ENCODE data around the gene RASGRP1.
A peak's percentile ranks its signal among the peaks of the same experiment; 100 is the strongest.
"Not testable (repeated sequence)": the region's sequence is repeated elsewhere in the genome, so short reads cannot be mapped to it uniquely, and the experiment has no call there.

Gene RASGRP1

GRCh38 chr15:38564557-38565286, at the start of gene RASGRP1:
RASGRP1 (minus strand) TSS chr15:38564814; CDS start chr15:38564628, 186 bp downstream.
- DNase-seq (ENCODE audit: low read depth in 3 of 3) = peak; percentile 69 to 82 (median 74)

GRCh38 chr15:38613085-38613484, 48.5 kb upstream of the RASGRP1 start:
- DNase-seq (ENCODE audit: low read depth in 3 of 3) = no peak

DNA sequence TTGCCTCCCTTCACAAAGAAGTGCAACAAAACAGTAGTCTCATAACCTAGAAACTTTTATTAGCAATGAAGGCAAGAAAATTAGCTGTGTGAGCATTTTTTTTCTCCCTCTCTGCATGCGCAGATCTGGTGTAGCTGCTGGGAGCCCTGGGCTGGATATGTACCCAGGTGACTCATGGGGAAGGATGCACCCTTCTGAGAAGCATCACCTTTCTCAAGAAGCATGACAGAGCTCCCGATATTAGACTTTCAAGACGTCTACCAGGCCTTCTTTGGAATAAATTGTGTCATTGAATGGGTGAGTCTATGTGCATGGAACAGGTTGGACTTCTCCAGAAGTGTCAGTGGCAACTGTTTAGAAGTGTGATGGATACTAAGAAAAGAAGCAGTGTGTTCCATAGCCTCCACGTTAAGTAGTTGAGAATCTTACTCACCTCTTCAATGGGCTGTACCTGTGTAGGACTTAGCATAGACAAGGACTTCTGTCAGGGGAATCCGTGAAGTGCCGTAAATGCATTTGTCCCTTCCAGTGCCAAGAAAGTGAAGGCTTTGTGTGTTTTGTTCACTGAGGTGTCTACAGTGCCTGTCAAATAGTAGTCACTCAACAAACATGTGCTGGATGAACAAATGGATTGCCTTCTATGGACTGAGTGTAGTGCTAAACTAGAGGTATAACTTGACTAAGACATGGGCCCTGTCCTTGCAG, 47.7 kb upstream of the RASGRP1 start:
- peak; percentile 25 to 64 (median 35) for DNase-seq (ENCODE audit: low read depth in 3 of 3)

- peak; percentile 11 to 42 (median 17) for DNase-seq (ENCODE audit: low read depth in 3 of 3)
These were observed 46.6 kb upstream of the RASGRP1 start for GRCh38 chr15:38611228-38611627.

- DNase-seq (ENCODE audit: low read depth in 3 of 3) = peak in 2 of 3 experiments; percentile 37 to 43
These were observed 46.1 kb upstream of the RASGRP1 start for GRCh38 chr15:38610748-38611147.

- no peak for DNase-seq (ENCODE audit: low read depth in 3 of 3)
These were observed 44.6 kb upstream of the RASGRP1 start for GRCh38 chr15:38609097-38609738.

GRCh38 chr15:38608682-38609081, 44.1 kb upstream of the RASGRP1 start:
- DNase-seq (ENCODE audit: low read depth in 3 of 3) = no peak

DNA sequence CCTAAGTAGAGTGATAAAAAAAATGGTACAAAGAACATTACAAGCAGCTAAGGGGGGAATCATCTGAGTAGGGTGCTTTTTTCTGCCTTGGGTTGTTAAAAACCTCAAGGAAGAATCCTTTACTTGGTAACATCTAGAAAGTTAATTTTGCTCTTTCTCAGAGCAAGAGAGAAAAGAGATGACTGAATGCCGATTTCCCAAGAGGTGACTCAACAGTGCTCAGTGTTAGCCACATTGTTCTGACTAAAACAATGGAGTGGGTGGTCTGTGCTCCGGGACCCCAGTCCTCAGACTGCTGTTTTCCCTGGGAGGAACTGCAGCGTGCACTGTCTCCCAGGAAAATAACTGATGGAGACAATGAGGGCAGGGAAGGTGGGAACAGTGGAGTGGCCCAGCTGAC, 41.1 kb upstream of the RASGRP1 start:
- DNase-seq (ENCODE audit: low read depth in 3 of 3) = no peak

- DNase-seq (ENCODE audit: low read depth in 3 of 3) = no peak
These were observed 39.1 kb upstream of the RASGRP1 start for GRCh38 chr15:38603672-38604071.

GRCh38 chr15:38602910-38603670, 38.5 kb upstream of the RASGRP1 start:
- DNase-seq (ENCODE audit: low read depth in 3 of 3) = no peak

GRCh38 chr15:38600236-38600635, 35.6 kb upstream of the RASGRP1 start:
- DNase-seq (ENCODE audit: low read depth in 3 of 3) = no peak

GRCh38 chr15:38598749-38599148, 34.1 kb upstream of the RASGRP1 start:
- DNase-seq (ENCODE audit: low read depth in 3 of 3) = no peak

GRCh38 chr15:38597219-38597800, 32.7 kb upstream of the RASGRP1 start:
- DNase-seq (ENCODE audit: low read depth in 3 of 3) = no peak

DNA sequence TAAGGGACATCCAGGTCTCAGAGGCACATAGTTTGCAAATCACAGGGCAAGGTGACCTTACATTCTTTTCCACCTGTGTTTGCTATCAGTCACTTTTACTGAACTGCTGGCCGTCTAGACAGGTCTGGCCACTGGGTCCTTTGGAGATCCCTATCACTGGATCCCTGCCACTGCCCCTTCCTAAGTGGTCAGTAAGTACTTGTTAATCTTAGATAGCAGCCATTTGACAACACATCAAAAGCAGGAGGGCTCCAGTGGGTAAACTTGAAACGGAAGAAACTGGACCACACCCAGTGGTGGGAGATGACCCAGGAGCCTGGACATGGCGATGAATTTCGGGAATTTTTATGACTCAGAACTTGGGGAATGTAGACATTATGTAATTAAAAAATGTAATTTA, 28.9 kb upstream of the RASGRP1 start:
- DNase-seq (ENCODE audit: low read depth in 3 of 3) = no peak

DNA sequence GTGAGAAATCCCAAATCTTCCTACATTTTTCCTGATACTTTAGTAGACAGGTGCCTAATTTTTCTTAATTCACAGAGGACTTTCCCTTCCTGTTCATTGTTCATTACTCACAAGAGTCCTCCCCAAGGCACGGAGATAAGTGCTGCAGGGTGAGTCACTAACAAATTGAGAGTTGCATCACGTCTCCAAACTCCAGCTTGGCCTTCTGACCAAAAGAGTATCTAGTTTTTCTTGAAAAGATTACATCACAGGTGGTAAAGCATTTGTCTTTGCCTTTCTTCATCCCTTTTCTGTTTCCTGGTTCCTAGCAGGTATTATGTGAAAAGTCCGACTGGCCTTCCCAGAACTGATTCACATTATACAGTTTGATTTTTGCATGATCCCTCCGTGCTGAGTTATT, 24.9 kb upstream of the RASGRP1 start:
- DNase-seq (ENCODE audit: low read depth in 3 of 3) = no peak

GRCh38 chr15:38588672-38589071, 24.1 kb upstream of the RASGRP1 start:
- DNase-seq (ENCODE audit: low read depth in 3 of 3) = no peak

GRCh38 chr15:38587214-38587613, 22.6 kb upstream of the RASGRP1 start:
- DNase-seq (ENCODE audit: low read depth in 3 of 3) = no peak

DNA sequence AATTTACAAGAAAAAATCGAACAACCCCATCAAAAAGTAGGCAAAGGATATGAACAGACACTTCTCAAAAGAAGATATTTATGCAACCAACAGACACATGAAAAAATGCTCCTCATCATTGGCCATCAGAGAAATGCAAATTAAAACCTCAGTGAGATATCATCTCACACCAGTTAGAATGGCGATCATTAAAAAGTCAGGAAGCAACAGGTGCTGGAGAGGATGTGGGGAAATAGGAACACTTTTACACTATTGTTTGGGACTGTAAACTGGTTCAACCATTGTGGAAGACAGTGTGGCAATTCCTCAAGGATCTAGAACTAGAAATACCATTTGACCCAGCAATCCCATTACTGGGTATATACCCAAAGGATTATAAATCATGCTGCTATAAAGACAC, 21.4 kb upstream of the RASGRP1 start:
- not testable (repeated sequence) for DNase-seq (ENCODE audit: low read depth in 3 of 3)

DNA sequence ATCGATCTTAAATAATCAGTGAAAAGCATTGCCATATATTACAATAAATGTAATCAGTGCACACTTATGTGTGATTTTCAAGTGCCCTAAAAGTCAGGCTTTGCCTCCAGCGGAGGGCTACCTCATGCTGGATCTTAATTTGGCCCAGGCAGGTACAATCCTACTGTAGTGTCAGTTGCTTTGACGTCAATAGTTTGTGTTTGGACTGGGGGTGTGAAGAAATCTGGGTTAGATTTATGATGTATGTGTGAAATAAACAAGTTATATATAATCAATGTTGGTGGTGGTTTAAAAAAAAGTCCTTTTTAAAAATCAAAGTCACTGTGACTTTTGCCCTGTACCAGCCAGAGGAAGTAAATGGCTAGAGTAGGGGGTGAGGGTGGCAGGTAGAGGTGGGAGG, 14.0 kb upstream of the RASGRP1 start:
- no peak for DNase-seq (ENCODE audit: low read depth in 3 of 3)

DNA sequence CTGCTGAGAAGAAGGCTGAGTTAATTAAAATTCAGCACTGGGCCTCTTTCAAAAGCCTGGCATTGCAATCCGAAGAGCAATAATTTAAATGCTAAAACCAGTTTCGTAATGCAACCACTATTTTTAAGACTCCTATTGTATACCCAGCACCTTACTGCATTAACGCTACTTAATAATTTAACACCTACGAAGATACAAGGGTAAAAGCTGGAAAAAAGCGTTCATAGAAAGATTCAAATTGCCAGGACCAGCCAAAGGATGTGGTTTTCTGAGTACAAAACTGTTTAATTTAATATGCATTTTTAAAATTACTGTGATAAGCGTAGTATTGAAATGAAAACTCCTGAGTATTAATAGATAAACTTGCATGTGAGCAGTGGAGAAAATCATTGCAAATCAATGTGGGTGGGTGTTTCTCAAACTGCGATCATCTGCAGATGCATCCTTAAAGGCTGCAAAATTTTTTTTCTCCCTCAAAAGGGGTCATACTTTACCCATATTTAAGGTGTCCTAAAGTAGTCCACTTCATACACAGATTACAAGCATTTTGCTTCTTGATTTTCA, 12.9 kb upstream of the RASGRP1 start:
- no peak for DNase-seq (ENCODE audit: low read depth in 3 of 3)

DNA sequence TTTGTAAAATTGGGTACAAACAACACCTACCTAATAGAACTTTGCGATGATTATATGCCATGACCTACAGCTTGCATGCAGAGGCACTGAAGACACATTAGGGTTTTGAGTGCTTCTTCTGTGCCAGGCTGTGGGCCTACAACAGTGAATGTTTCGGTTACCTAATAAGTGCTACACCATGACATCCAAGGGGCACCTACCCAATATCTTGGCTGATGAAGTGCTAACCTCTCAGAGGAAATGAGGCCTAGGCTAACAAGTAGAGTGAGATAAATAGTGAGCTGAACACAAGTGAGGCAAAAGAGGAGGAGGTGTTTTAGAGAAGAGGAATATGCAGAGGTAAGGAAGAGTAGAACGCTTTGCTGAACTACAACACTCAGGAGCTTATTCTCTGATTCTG, 12.2 kb upstream of the RASGRP1 start:
- no peak for DNase-seq (ENCODE audit: low read depth in 3 of 3)
